ENCODE results near the gene GNAO1.

DNA sequence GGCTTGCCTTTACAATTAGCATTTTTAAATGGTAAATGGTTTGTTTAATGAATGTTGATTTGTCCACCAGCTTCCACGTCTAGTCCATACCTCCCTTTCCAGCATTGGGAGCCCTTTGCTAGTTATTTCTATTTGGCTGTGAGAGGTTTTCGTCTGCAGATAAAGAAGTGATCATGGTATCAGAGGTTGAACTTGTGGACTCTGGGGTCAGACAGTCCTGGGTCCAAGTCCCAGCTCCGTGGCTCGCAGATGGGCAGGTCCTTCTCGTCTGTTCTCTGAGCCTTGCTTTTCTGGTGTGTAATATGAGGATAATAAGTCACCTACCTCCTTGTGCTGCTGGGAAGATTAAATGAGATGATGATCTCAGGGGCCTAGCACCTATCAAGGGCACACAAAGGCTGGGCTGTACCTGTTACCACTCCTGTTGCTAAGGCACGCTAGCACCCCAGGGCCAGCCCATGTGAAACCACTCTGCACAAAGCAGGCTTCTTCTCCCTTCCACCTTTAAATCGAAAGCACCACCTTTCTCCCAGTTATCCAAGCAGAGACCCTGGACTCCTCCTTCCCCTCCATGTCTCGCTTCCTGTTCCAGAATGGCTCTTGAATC, 103.9 kb downstream of the GNAO1 start:
- no peak for TF ChIP-seq POLR2A (IDR thresholded peaks at IDR 0.05)
- TF ChIP-seq, protein P1, sequence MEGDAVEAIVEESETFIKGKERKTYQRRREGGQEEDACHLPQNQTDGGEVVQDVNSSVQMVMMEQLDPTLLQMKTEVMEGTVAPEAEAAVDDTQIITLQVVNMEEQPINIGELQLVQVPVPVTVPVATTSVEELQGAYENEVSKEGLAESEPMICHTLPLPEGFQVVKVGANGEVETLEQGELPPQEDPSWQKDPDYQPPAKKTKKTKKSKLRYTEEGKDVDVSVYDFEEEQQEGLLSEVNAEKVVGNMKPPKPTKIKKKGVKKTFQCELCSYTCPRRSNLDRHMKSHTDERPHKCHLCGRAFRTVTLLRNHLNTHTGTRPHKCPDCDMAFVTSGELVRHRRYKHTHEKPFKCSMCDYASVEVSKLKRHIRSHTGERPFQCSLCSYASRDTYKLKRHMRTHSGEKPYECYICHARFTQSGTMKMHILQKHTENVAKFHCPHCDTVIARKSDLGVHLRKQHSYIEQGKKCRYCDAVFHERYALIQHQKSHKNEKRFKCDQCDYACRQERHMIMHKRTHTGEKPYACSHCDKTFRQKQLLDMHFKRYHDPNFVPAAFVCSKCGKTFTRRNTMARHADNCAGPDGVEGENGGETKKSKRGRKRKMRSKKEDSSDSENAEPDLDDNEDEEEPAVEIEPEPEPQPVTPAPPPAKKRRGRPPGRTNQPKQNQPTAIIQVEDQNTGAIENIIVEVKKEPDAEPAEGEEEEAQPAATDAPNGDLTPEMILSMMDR (IDR thresholded peaks at IDR 0.05) = no peak
